MM.1S (cell line): ENCODE data around the gene PLCB4.

ENCODE experiments used
- DNase-seq: peaks from one replicate; pipeline ENCODE4 v3.0.0-alpha.2; 2015
- H2AFZ ChIP-seq: fragments of 300-600 bp; sonication (generic); 2 replicates; pipeline ENCODE4 v1.6.0; 2016; ENCODE audit warnings: antibody characterized with exemption, low read length
- H3F3A ChIP-seq: fragments of 300-600 bp; sonication (generic); 2 replicates; pipeline ENCODE4 v1.6.1; 2016; ENCODE audit warnings: mild to moderate bottlenecking, antibody characterized with exemption, low read length, moderate library complexity, mixed read lengths; ENCODE audit not compliant: insufficient read depth
- H3K27ac ChIP-seq: fragments of 300-600 bp; sonication (generic); 2 replicates; pipeline ENCODE4 v1.5.1; 2016; ENCODE audit warnings: mild to moderate bottlenecking, low read length
- H3K27me3 ChIP-seq: fragments of 300-600 bp; sonication (generic); replicated peaks from 2 replicates; pipeline ENCODE4 v1.6.0; 2016; ENCODE audit warnings: low read length; ENCODE audit not compliant: insufficient read depth
- H3K36me3 ChIP-seq: fragments of 300-600 bp; sonication (generic); replicated peaks from 2 replicates; pipeline ENCODE4 v1.6.1; 2016; ENCODE audit warnings: mild to moderate bottlenecking, low read length, mixed read lengths; ENCODE audit not compliant: insufficient read depth
- H3K4me1 ChIP-seq: fragments of 300-600 bp; sonication (generic); 2 replicates; pipeline ENCODE4 v1.6.1; 2016; ENCODE audit warnings: low read length, mixed read lengths
- H3K4me2 ChIP-seq: fragments of 300-600 bp; sonication (generic); 2 replicates; pipeline ENCODE4 v1.6.0; 2016; ENCODE audit warnings: low read depth, low read length
- H3K4me3 ChIP-seq: fragments of 300-600 bp; sonication (generic); 2 replicates; pipeline ENCODE4 v1.5.1; 2016; ENCODE audit warnings: low read length, mixed read lengths
- H3K79me2 ChIP-seq: fragments of 300-600 bp; sonication (generic); 2 replicates; pipeline ENCODE4 v1.6.1; 2016; ENCODE audit warnings: mixed run types, low read length, mixed read lengths
- H3K9ac ChIP-seq: fragments of 300-600 bp; sonication (generic); 2 replicates; pipeline ENCODE4 v1.6.1; 2016; ENCODE audit warnings: low read length, mixed read lengths
- H3K9me2 ChIP-seq: fragments of 300-600 bp; sonication (generic); replicated peaks from 2 replicates; pipeline ENCODE4 v1.6.1; 2016; ENCODE audit warnings: mild to moderate bottlenecking, low read length, mixed read lengths; ENCODE audit not compliant: insufficient read depth
- H3K9me3 ChIP-seq: fragments of 300-600 bp; sonication (generic); replicated peaks from 2 replicates; pipeline ENCODE4 v1.6.1; 2016; ENCODE audit warnings: mild to moderate bottlenecking, low read length, mixed read lengths; ENCODE audit not compliant: insufficient read depth
- H4K20me1 ChIP-seq: fragments of 300-600 bp; sonication (generic); 2 replicates; pipeline ENCODE4 v1.6.1; 2016; ENCODE audit warnings: mild to moderate bottlenecking, low read length, moderate library complexity, mixed read lengths; ENCODE audit not compliant: insufficient read depth
- EZH2 ChIP-seq: fragments of 300-600 bp; sonication (generic); optimal IDR thresholded peaks from 2 replicates; pipeline ENCODE3; 2017; ENCODE audit warnings: low read depth, mild to moderate bottlenecking, antibody characterized with exemption, low read length, mixed read lengths
- EZH2phosphoT487 ChIP-seq: fragments of 300-600 bp; sonication (generic); IDR thresholded peaks from 2 replicates; pipeline ENCODE4 v1.6.1; 2018; ENCODE audit warnings: antibody characterized with exemption, low read length
- TF ChIP-seq, protein P1 (sequence below): fragments of 300-600 bp; sonication (generic); IDR thresholded peaks from 2 replicates; pipeline ENCODE4 v1.5.1; 2016; ENCODE audit warnings: antibody characterized with exemption, low read length, mixed read lengths

PLCB4 gene

DNA sequence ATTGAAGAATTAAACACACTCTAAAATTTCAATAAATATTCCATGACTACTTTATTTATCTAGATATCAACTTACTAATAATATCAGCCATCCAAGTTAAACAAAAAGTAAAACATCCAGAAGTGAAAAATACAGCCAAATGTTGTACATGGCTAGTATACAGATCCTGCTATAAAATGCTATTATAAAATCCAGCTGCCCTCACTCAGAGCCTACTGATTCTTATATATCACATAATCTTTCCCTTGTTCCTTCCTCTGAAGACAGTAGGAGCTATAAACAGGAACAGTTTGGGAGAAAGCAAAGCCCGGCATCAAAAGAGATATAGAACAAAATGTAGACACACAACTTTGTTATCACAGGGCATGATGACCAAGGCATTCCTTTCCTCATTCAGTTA, 212.9 kb downstream of the PLCB4 start:
- Histone ChIP-seq H3K79me2 (no peaks in the 10 kb centered on the region), H3K4me2 (no peak overlapping the region)

GRCh38 chr20:9285617-9286016, 216.7 kb downstream of the PLCB4 start:
- no peak overlapping the region for H2AFZ ChIP-seq
- H3K27ac ChIP-seq, result no peak overlapping the region
- TF ChIP-seq EZH2 (no peak), EZH2phosphoT487 (no peak)
- TF ChIP-seq, protein P1, sequence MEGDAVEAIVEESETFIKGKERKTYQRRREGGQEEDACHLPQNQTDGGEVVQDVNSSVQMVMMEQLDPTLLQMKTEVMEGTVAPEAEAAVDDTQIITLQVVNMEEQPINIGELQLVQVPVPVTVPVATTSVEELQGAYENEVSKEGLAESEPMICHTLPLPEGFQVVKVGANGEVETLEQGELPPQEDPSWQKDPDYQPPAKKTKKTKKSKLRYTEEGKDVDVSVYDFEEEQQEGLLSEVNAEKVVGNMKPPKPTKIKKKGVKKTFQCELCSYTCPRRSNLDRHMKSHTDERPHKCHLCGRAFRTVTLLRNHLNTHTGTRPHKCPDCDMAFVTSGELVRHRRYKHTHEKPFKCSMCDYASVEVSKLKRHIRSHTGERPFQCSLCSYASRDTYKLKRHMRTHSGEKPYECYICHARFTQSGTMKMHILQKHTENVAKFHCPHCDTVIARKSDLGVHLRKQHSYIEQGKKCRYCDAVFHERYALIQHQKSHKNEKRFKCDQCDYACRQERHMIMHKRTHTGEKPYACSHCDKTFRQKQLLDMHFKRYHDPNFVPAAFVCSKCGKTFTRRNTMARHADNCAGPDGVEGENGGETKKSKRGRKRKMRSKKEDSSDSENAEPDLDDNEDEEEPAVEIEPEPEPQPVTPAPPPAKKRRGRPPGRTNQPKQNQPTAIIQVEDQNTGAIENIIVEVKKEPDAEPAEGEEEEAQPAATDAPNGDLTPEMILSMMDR, result no peak
- no peaks in the 10 kb centered on the region for H3K4me1 ChIP-seq
- H3K36me3 ChIP-seq, result no peaks in the 10 kb centered on the region
- H3K9me2 ChIP-seq, result no peaks in the 10 kb centered on the region
- no peaks in the 10 kb centered on the region for H3K27me3 ChIP-seq
- no peaks in the 10 kb centered on the region for H4K20me1 ChIP-seq
- no peak for DNase-seq
- H3K9ac ChIP-seq, result no peak overlapping the region
- H3K4me3 ChIP-seq, result no peak overlapping the region
- no peaks in the 10 kb centered on the region for H3K9me3 ChIP-seq
- H3K4me2 ChIP-seq, result no peak overlapping the region
- no peaks in the 10 kb centered on the region for H3F3A ChIP-seq
- no peaks in the 10 kb centered on the region for H3K79me2 ChIP-seq

More for the DNA sequence above, 212.9 kb downstream of the PLCB4 start:
- Histone ChIP-seq H2AFZ (no peak overlapping the region), H3K9me3 (no peaks in the 10 kb centered on the region), H3K9me2 (no peaks in the 10 kb centered on the region), H3K9ac (no peak overlapping the region), H3K36me3 (no peaks in the 10 kb centered on the region), H3K4me1 (no peaks in the 10 kb centered on the region), H3K27me3 (no peaks in the 10 kb centered on the region), H3K4me3 (no peak overlapping the region), H3F3A (no peaks in the 10 kb centered on the region), H4K20me1 (no peaks in the 10 kb centered on the region), H3K27ac (no peak overlapping the region)
- TF ChIP-seq, protein P1, result no peak
- no peak for TF ChIP-seq EZH2
- no peak for TF ChIP-seq EZH2phosphoT487
- DNase-seq, result no peak

- Histone ChIP-seq H3K4me2 (no peak overlapping the region), H3K27me3 (no peaks in the 10 kb centered on the region), H3K4me1 (no peaks in the 10 kb centered on the region), H2AFZ (no peak overlapping the region), H3K79me2 (no peaks in the 10 kb centered on the region), H3K9me3 (no peaks in the 10 kb centered on the region), H3K27ac (no peak overlapping the region), H3K9me2 (no peaks in the 10 kb centered on the region), H3F3A (no peaks in the 10 kb centered on the region), H3K9ac (no peak overlapping the region), H3K36me3 (no peaks in the 10 kb centered on the region), H3K4me3 (no peak overlapping the region), H4K20me1 (no peaks in the 10 kb centered on the region)
- no peak for DNase-seq
- TF ChIP-seq EZH2 (no peak), EZH2phosphoT487 (no peak)
Observed at GRCh38 chr20:9286501-9287461, 217.9 kb downstream of the PLCB4 start.

- Histone ChIP-seq H3F3A (no peaks in the 10 kb centered on the region), H2AFZ (no peak overlapping the region), H3K4me1 (no peaks in the 10 kb centered on the region), H3K36me3 (no peaks in the 10 kb centered on the region), H3K27ac (no peak overlapping the region), H4K20me1 (no peaks in the 10 kb centered on the region), H3K9ac (no peak overlapping the region), H3K9me3 (no peaks in the 10 kb centered on the region), H3K4me2 (no peak overlapping the region), H3K4me3 (no peak overlapping the region), H3K27me3 (no peaks in the 10 kb centered on the region), H3K9me2 (no peaks in the 10 kb centered on the region), H3K79me2 (no peaks in the 10 kb centered on the region)
- no peak for DNase-seq
- TF ChIP-seq, protein P1, result no peak
- no peak for TF ChIP-seq EZH2
- TF ChIP-seq EZH2phosphoT487, result no peak
Observed at GRCh38 chr20:9287826-9288225, 218.9 kb downstream of the PLCB4 start.
